SK-N-SH treated with all-trans-retinoic acid at 6 μM for 48 hours (cell line): ENCODE results near the gene PARP6.

Source experiments
- CSDC2 ChIP-seq: fragments of 250-450 bp; sonication (Bioruptor Pico); IDR thresholded peaks from 2 replicates; pipeline ENCODE4 v1.5.0; 2020; ENCODE audit warnings: mild to moderate bottlenecking, moderate library complexity
- ISL1 ChIP-seq: fragments of 250-450 bp; sonication (Bioruptor Pico); IDR thresholded peaks from 2 replicates; pipeline ENCODE4 v2.1.2; 2022; ENCODE audit warnings: mild to moderate bottlenecking, moderate library complexity
- PATZ1 ChIP-seq: fragments of 250-450 bp; sonication (Bioruptor Pico); IDR thresholded peaks from 2 replicates; pipeline ENCODE4 v1.8.0; 2020; ENCODE audit warnings: mild to moderate bottlenecking, moderate library complexity, borderline replicate concordance
- RARB ChIP-seq: fragments of 250-450 bp; sonication (Bioruptor Pico); IDR thresholded peaks from 2 replicates; pipeline ENCODE4 v1.8.0; 2021; ENCODE audit warnings: mild to moderate bottlenecking, moderate library complexity
- TOX ChIP-seq: fragments of 250-450 bp; sonication (Bioruptor Pico); IDR thresholded peaks from 2 replicates; pipeline ENCODE4 v1.8.0; 2021; ENCODE audit warnings: mild to moderate bottlenecking, moderate library complexity, borderline replicate concordance
- ZC3H10 ChIP-seq: fragments of 250-450 bp; sonication (Bioruptor Pico); IDR thresholded peaks from 2 replicates; pipeline ENCODE4 v1.5.1; 2021; ENCODE audit warnings: mild to moderate bottlenecking, moderate library complexity
- TF ChIP-seq, protein P1 (sequence below): fragments of 250-450 bp; sonication (Bioruptor Pico); IDR thresholded peaks from 2 replicates; pipeline ENCODE4 v1.5.1; 2020; ENCODE audit warnings: low read depth, mild to moderate bottlenecking, moderate library complexity

DNA sequence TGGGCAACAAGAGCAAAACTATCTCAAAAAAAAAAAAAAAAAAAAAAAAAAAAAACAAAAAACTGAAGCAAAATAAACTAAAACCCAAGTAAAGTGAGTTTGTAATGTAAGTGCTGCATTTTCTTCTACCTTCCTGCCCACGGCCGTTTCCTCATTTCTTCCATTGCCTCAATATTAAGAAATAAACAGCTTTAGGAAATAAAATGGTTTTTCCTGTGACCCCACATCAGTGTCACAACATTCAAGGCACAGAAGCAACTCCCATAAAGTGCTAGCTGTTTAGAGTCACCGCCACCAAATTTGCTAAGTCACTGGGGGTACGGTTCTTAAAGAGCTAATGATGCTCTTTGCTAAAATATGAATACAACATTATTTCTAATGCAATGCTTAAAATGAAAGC, 44.6 kb downstream of the PARP6 start:
- TF ChIP-seq CSDC2 (CRISPR knock-in tag) (no peak), TOX (CRISPR knock-in tag) (no peak), RARB (no peak), PATZ1 (CRISPR knock-in tag) (no peak), ZC3H10 (CRISPR knock-in tag) (no peak), ISL1 (CRISPR knock-in tag) (no peak)
- TF ChIP-seq, protein P1, sequence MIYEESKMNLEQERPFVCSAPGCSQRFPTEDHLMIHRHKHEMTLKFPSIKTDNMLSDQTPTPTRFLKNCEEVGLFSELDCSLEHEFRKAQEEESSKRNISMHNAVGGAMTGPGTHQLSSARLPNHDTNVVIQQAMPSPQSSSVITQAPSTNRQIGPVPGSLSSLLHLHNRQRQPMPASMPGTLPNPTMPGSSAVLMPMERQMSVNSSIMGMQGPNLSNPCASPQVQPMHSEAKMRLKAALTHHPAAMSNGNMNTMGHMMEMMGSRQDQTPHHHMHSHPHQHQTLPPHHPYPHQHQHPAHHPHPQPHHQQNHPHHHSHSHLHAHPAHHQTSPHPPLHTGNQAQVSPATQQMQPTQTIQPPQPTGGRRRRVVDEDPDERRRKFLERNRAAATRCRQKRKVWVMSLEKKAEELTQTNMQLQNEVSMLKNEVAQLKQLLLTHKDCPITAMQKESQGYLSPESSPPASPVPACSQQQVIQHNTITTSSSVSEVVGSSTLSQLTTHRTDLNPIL (CRISPR knock-in tag) = no peak
